Measurements from ENCODE around the gene BAIAP2L2.

DNA sequence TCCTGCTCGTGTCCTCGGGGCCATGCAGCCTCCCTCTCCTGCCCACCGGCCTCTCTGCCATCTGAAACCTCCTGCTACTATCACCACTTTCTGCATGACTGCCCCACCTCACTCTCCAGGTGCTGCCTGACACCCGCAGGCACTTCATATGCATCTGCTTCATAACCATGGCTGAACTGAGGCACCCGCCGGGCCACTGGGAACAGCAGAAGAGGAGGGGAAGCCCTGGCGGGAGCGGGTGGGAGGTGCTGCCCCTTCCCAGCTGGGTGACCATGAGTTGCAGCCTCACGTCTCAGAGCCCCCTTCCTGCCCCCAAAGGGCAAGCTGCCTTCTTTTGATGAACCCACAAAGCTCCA, 75.0 kb downstream of the BAIAP2L2 start:
- TF ChIP-seq, protein P1, sequence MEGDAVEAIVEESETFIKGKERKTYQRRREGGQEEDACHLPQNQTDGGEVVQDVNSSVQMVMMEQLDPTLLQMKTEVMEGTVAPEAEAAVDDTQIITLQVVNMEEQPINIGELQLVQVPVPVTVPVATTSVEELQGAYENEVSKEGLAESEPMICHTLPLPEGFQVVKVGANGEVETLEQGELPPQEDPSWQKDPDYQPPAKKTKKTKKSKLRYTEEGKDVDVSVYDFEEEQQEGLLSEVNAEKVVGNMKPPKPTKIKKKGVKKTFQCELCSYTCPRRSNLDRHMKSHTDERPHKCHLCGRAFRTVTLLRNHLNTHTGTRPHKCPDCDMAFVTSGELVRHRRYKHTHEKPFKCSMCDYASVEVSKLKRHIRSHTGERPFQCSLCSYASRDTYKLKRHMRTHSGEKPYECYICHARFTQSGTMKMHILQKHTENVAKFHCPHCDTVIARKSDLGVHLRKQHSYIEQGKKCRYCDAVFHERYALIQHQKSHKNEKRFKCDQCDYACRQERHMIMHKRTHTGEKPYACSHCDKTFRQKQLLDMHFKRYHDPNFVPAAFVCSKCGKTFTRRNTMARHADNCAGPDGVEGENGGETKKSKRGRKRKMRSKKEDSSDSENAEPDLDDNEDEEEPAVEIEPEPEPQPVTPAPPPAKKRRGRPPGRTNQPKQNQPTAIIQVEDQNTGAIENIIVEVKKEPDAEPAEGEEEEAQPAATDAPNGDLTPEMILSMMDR (IDR thresholded peaks at IDR 0.05), result no peak
- TF ChIP-seq POLR2A (IDR thresholded peaks at IDR 0.05) (no peak), EP300 (IDR thresholded peaks at IDR 0.05) (no peak), POLR2AphosphoS5 (IDR thresholded peaks at IDR 0.05) (no peak)
